ENCODE results near the gene METTL26.

The METTL26 gene

DNA sequence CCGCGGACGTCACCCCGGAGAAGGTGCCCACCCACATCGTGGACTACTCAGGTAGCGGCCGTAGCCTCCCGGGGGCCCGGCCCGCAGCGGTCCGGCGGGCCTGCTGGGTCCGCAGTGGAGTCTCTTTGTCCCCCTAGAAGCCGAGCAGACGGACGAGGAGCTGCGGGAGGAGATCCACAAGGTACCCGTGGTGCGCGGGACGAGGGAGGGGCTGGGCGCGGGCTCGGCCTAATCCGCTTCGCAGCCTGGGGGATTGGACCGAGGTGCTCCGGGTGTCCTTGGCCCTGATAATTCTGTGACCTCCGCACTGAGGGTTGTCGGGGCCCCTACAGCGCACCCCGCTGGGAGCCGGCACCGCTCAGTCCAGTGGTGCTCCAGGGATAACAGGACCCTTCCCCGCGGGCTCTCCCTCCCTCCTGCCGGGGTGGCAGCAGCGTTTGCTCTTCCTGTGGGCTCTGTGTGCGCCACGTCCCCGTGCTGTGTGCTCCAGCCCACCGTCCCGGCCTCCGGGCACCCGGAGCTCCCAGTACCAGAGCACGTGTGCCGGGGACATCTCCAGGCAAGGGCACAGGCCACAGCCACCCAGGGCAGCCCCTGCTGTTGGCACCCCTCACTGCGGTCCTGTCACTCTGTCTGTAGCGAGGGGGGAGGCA, 32.5 kb upstream of the METTL26 start:
- DNase-seq (ENCODE audit: low read depth) = no peak
- TF ChIP-seq, protein P1, sequence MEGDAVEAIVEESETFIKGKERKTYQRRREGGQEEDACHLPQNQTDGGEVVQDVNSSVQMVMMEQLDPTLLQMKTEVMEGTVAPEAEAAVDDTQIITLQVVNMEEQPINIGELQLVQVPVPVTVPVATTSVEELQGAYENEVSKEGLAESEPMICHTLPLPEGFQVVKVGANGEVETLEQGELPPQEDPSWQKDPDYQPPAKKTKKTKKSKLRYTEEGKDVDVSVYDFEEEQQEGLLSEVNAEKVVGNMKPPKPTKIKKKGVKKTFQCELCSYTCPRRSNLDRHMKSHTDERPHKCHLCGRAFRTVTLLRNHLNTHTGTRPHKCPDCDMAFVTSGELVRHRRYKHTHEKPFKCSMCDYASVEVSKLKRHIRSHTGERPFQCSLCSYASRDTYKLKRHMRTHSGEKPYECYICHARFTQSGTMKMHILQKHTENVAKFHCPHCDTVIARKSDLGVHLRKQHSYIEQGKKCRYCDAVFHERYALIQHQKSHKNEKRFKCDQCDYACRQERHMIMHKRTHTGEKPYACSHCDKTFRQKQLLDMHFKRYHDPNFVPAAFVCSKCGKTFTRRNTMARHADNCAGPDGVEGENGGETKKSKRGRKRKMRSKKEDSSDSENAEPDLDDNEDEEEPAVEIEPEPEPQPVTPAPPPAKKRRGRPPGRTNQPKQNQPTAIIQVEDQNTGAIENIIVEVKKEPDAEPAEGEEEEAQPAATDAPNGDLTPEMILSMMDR (conservative IDR thresholded peaks at IDR 0.05; ENCODE audit: low read length) = no peak
- peak overlapping the region; percentile 74 for H3K4me3 ChIP-seq (ENCODE audit: low read length)

DNA sequence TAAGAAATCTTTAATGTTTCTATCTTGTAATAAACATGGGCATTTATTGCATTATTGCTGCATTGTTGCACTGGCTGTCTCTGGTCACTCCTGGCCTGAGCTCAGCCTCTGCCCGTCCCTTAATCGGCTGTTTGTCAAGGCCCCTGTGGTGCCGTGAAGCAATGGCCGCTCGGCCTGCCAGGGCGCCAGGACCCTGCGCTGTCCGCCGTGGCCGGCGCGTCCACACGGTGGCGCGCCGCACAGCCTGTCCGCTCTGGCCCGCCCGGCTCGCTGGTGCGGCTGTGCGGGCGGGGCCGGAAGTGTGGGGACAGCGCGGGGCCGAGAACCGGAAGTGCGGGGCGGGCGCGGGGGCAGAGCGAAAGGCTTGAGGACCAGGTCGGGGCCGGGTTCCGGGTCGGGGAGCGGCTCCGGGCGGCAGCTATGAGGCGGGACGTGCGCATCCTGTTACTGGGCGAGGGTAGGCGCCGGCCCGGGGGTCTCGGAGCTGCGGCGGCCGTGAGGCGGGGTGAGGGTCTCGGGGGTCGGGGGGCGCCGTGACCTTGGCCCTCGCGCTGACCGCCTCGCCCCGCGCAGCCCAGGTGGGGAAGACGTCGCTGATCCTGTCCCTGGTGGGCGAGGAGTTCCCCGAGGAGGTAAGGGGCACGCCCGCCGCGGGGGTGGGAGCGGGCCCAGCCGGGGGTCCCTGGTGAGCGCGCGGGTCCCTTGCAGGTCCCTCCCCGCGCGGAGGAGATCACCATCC, 31.8 kb upstream of the METTL26 start, which contains the start of gene RHOT2:
Gene RHOT2 (plus strand): TSS at position 353 of the 739 bp plus-strand sequence. CDS start 68 bp downstream, at position 421.
- TF ChIP-seq, protein P1 (conservative IDR thresholded peaks at IDR 0.05; ENCODE audit: low read length) = peak; percentile 49
- peak within 1 kb of the TSS; percentile 74 for H3K4me3 ChIP-seq (ENCODE audit: low read length)
- DNase-seq (ENCODE audit: low read depth) = peak; percentile 87

GRCh38 chr16:667113-667779, 31.1 kb upstream of the METTL26 start:
- DNase-seq (ENCODE audit: low read depth) = no peak
- H3K4me3 ChIP-seq (ENCODE audit: low read length) = no peak overlapping the region
- TF ChIP-seq, protein P1 (conservative IDR thresholded peaks at IDR 0.05; ENCODE audit: low read length) = no peak

- TF ChIP-seq, protein P1 (conservative IDR thresholded peaks at IDR 0.05; ENCODE audit: low read length) = no peak
- no peak for DNase-seq (ENCODE audit: low read depth)
- H3K4me3 ChIP-seq (ENCODE audit: low read length) = no peak overlapping the region
These were observed 30.5 kb upstream of the METTL26 start for GRCh38 chr16:666572-666971.

GRCh38 chr16:662597-662996, 26.5 kb upstream of the METTL26 start:
- TF ChIP-seq, protein P1 (conservative IDR thresholded peaks at IDR 0.05; ENCODE audit: low read length) = no peak
- no peak for DNase-seq (ENCODE audit: low read depth)
- H3K4me3 ChIP-seq (ENCODE audit: low read length) = no peak overlapping the region

- TF ChIP-seq, protein P1 (conservative IDR thresholded peaks at IDR 0.05; ENCODE audit: low read length) = no peak
- no peak overlapping the region for H3K4me3 ChIP-seq (ENCODE audit: low read length)
- no peak for DNase-seq (ENCODE audit: low read depth)
These were observed 26.0 kb upstream of the METTL26 start for GRCh38 chr16:662095-662494.

Data from AG10803 (cell line).